MM.1S (cell line): ENCODE measurements around the gene KRTAP3-1.

ENCODE experiments used
- DNase-seq: peaks from one replicate; pipeline ENCODE4 v3.0.0-alpha.2; 2015
- H2AFZ ChIP-seq: fragments of 300-600 bp; sonication (generic); 2 replicates; pipeline ENCODE4 v1.6.0; 2016; ENCODE audit warnings: antibody characterized with exemption, low read length
- H3F3A ChIP-seq: fragments of 300-600 bp; sonication (generic); 2 replicates; pipeline ENCODE4 v1.6.1; 2016; ENCODE audit warnings: mild to moderate bottlenecking, antibody characterized with exemption, low read length, moderate library complexity, mixed read lengths; ENCODE audit not compliant: insufficient read depth
- H3K27ac ChIP-seq: fragments of 300-600 bp; sonication (generic); 2 replicates; pipeline ENCODE4 v1.5.1; 2016; ENCODE audit warnings: mild to moderate bottlenecking, low read length
- H3K27me3 ChIP-seq: fragments of 300-600 bp; sonication (generic); replicated peaks from 2 replicates; pipeline ENCODE4 v1.6.0; 2016; ENCODE audit warnings: low read length; ENCODE audit not compliant: insufficient read depth
- H3K36me3 ChIP-seq: fragments of 300-600 bp; sonication (generic); replicated peaks from 2 replicates; pipeline ENCODE4 v1.6.1; 2016; ENCODE audit warnings: mild to moderate bottlenecking, low read length, mixed read lengths; ENCODE audit not compliant: insufficient read depth
- H3K4me1 ChIP-seq: fragments of 300-600 bp; sonication (generic); 2 replicates; pipeline ENCODE4 v1.6.1; 2016; ENCODE audit warnings: low read length, mixed read lengths
- H3K4me2 ChIP-seq: fragments of 300-600 bp; sonication (generic); 2 replicates; pipeline ENCODE4 v1.6.0; 2016; ENCODE audit warnings: low read depth, low read length
- H3K4me3 ChIP-seq: fragments of 300-600 bp; sonication (generic); 2 replicates; pipeline ENCODE4 v1.5.1; 2016; ENCODE audit warnings: low read length, mixed read lengths
- H3K79me2 ChIP-seq: fragments of 300-600 bp; sonication (generic); 2 replicates; pipeline ENCODE4 v1.6.1; 2016; ENCODE audit warnings: mixed run types, low read length, mixed read lengths
- H3K9ac ChIP-seq: fragments of 300-600 bp; sonication (generic); 2 replicates; pipeline ENCODE4 v1.6.1; 2016; ENCODE audit warnings: low read length, mixed read lengths
- H3K9me2 ChIP-seq: fragments of 300-600 bp; sonication (generic); replicated peaks from 2 replicates; pipeline ENCODE4 v1.6.1; 2016; ENCODE audit warnings: mild to moderate bottlenecking, low read length, mixed read lengths; ENCODE audit not compliant: insufficient read depth
- H3K9me3 ChIP-seq: fragments of 300-600 bp; sonication (generic); replicated peaks from 2 replicates; pipeline ENCODE4 v1.6.1; 2016; ENCODE audit warnings: mild to moderate bottlenecking, low read length, mixed read lengths; ENCODE audit not compliant: insufficient read depth
- H4K20me1 ChIP-seq: fragments of 300-600 bp; sonication (generic); 2 replicates; pipeline ENCODE4 v1.6.1; 2016; ENCODE audit warnings: mild to moderate bottlenecking, low read length, moderate library complexity, mixed read lengths; ENCODE audit not compliant: insufficient read depth
- CTCF ChIP-seq: fragments of 300-600 bp; sonication (generic); IDR thresholded peaks from 2 replicates; pipeline ENCODE4 v1.5.1; 2016; ENCODE audit warnings: antibody characterized with exemption, low read length, mixed read lengths
- EZH2 ChIP-seq: fragments of 300-600 bp; sonication (generic); optimal IDR thresholded peaks from 2 replicates; pipeline ENCODE3; 2017; ENCODE audit warnings: low read depth, mild to moderate bottlenecking, antibody characterized with exemption, low read length, mixed read lengths
- EZH2phosphoT487 ChIP-seq: fragments of 300-600 bp; sonication (generic); IDR thresholded peaks from 2 replicates; pipeline ENCODE4 v1.6.1; 2018; ENCODE audit warnings: antibody characterized with exemption, low read length

KRTAP3-1 gene

GRCh38 chr17:41016578-41017215 is 7.8 kb upstream of the KRTAP3-1 start:
- no peaks in the 10 kb centered on the region for H3F3A ChIP-seq
- no peak for DNase-seq
- no peak overlapping the region for H3K9ac ChIP-seq
- no peak overlapping the region for H3K27ac ChIP-seq
- no peak overlapping the region for H3K4me3 ChIP-seq
- TF ChIP-seq EZH2phosphoT487 = no peak
- no peak for TF ChIP-seq CTCF
- TF ChIP-seq EZH2 = no peak
- no peaks in the 10 kb centered on the region for H3K4me1 ChIP-seq
- H3K79me2 ChIP-seq = no peaks in the 10 kb centered on the region
- H3K9me2 ChIP-seq = no peaks in the 10 kb centered on the region; the same call in 1 of the 2 replicates
- no peaks in the 10 kb centered on the region for H3K36me3 ChIP-seq
- H2AFZ ChIP-seq = no peak overlapping the region
- no peaks in the 10 kb centered on the region for H4K20me1 ChIP-seq
- no peak overlapping the region for H3K4me2 ChIP-seq
- H3K9me3 ChIP-seq = no peaks in the 10 kb centered on the region
- H3K27me3 ChIP-seq = no peaks in the 10 kb centered on the region

GRCh38 chr17:41015454-41015853 is 6.5 kb upstream of the KRTAP3-1 start:
- Histone ChIP-seq H3F3A (no peaks in the 10 kb centered on the region), H3K27ac (no peak overlapping the region), H2AFZ (no peak overlapping the region), H4K20me1 (no peaks in the 10 kb centered on the region), H3K4me3 (no peak overlapping the region), H3K36me3 (no peaks in the 10 kb centered on the region), H3K27me3 (no peaks in the 10 kb centered on the region), H3K79me2 (no peaks in the 10 kb centered on the region), H3K9ac (no peak overlapping the region), H3K4me2 (no peak overlapping the region), H3K4me1 (no peaks in the 10 kb centered on the region), H3K9me2 (no peaks in the 10 kb centered on the region; the same call in 1 of the 2 replicates), H3K9me3 (no peaks in the 10 kb centered on the region)
- no peak for DNase-seq
- TF ChIP-seq CTCF (no peak), EZH2 (no peak), EZH2phosphoT487 (no peak)

GRCh38 chr17:41013606-41014005 is 4.7 kb upstream of the KRTAP3-1 start:
- H3K27me3 ChIP-seq = no peaks in the 10 kb centered on the region
- no peaks in the 10 kb centered on the region for H3K36me3 ChIP-seq
- H2AFZ ChIP-seq = no peak overlapping the region
- H3K4me2 ChIP-seq = no peak overlapping the region
- TF ChIP-seq EZH2phosphoT487 = no peak
- TF ChIP-seq EZH2 = no peak
- H3K27ac ChIP-seq = no peak overlapping the region
- DNase-seq = no peak
- H3K4me3 ChIP-seq = no peak overlapping the region
- no peaks in the 10 kb centered on the region; the same call in 1 of the 2 replicates for H3K9me2 ChIP-seq
- H3K79me2 ChIP-seq = no peaks in the 10 kb centered on the region
- no peaks in the 10 kb centered on the region for H3K4me1 ChIP-seq
- H4K20me1 ChIP-seq = no peaks in the 10 kb centered on the region
- no peak overlapping the region for H3K9ac ChIP-seq
- no peaks in the 10 kb centered on the region for H3F3A ChIP-seq
- H3K9me3 ChIP-seq = no peaks in the 10 kb centered on the region

- Histone ChIP-seq H3K9ac (no peak overlapping the region), H4K20me1 (no peaks in the 10 kb centered on the region), H3K4me1 (no peaks in the 10 kb centered on the region), H3K4me3 (no peak overlapping the region), H3K79me2 (no peaks in the 10 kb centered on the region), H3K9me2 (no peaks in the 10 kb centered on the region; the same call in 1 of the 2 replicates), H3F3A (no peaks in the 10 kb centered on the region), H3K27me3 (no peaks in the 10 kb centered on the region), H3K27ac (no peak overlapping the region), H3K4me2 (no peak overlapping the region), H2AFZ (no peak overlapping the region), H3K9me3 (no peaks in the 10 kb centered on the region), H3K36me3 (no peaks in the 10 kb centered on the region)
- no peak for DNase-seq
- no peak for TF ChIP-seq CTCF
- no peak for TF ChIP-seq EZH2
- TF ChIP-seq EZH2phosphoT487 = no peak
These were observed 4.3 kb upstream of the KRTAP3-1 start for GRCh38 chr17:41013181-41013580.
